Neural progenitor cell (in vitro differentiated cells): ENCODE measurements around the gene TTC38. TPM values are rescaled to one million over a fixed set of nuclear protein-coding genes. Genes with fewer than 3 reads are reported as not detected.

ENCODE experiments used
- DNase-seq: peaks from one replicate; pipeline ENCODE4 v3.0.0-alpha.2; 2016; ENCODE audit warnings: low spot score
- H2AFZ ChIP-seq: fragments of 200-600 bp; sonication (generic); replicated peaks from 2 replicates; pipeline ENCODE4 v1.6.1; 2016; ENCODE audit warnings: antibody characterized with exemption
- H3F3A ChIP-seq: fragments of 200-600 bp; sonication (generic); 2 replicates; pipeline ENCODE4 v1.6.1; 2016; ENCODE audit warnings: antibody characterized with exemption, low read depth
- H3K27ac ChIP-seq: fragments of 200-600 bp; sonication (generic); 2 replicates; pipeline ENCODE4 v1.5.1; 2016; ENCODE audit warnings: mild to moderate bottlenecking
- H3K27me3 ChIP-seq: fragments of 200-600 bp; sonication (generic); 2 replicates; pipeline ENCODE4 v1.6.1; 2016; ENCODE audit warnings: mild to moderate bottlenecking, moderate library complexity
- H3K36me3 ChIP-seq: fragments of 200-600 bp; sonication (generic); 2 replicates; pipeline ENCODE4 v1.5.1; 2016
- H3K4me1 ChIP-seq: fragments of 200-600 bp; sonication (generic); 2 replicates; pipeline ENCODE4 v1.6.1; 2016; ENCODE audit warnings: mixed run types
- H3K4me2 ChIP-seq: fragments of 200-600 bp; sonication (generic); 2 replicates; pipeline ENCODE4 v1.6.1; 2016
- H3K4me3 ChIP-seq: fragments of 200-600 bp; sonication (generic); 2 replicates; pipeline ENCODE4 v1.5.1; 2016
- H3K79me2 ChIP-seq: fragments of 200-600 bp; sonication (generic); 2 replicates; pipeline ENCODE4 v1.6.1; 2016; ENCODE audit warnings: low read depth
- H3K9ac ChIP-seq: fragments of 200-600 bp; sonication (generic); 2 replicates; pipeline ENCODE4 v1.6.1; 2016
- H3K9me3 ChIP-seq: fragments of 200-600 bp; sonication (generic); 2 replicates; pipeline ENCODE4 v1.5.1; 2016; ENCODE audit warnings: low read depth
- H4K20me1 ChIP-seq: fragments of 200-600 bp; sonication (generic); 2 replicates; pipeline ENCODE4 v1.6.1; 2016; ENCODE audit warnings: low read depth
- H3K27ac Mint-ChIP-seq: 3 replicates; pipeline ENCODE4 v1.8.0; 2021; ENCODE audit warnings: mixed read lengths
- H3K27me3 Mint-ChIP-seq: 2 replicates; pipeline ENCODE4 v1.8.0; 2022; ENCODE audit warnings: low read depth, mild to moderate bottlenecking, inconsistent platforms, moderate library complexity, mixed read lengths; ENCODE audit not compliant: insufficient read depth
- H3K36me3 Mint-ChIP-seq: 3 replicates; pipeline ENCODE4 v1.8.0; 2021; ENCODE audit warnings: mixed read lengths
- H3K4me1 Mint-ChIP-seq: 3 replicates; pipeline ENCODE4 v1.8.0; 2021; ENCODE audit warnings: mixed read lengths
- H3K4me3 Mint-ChIP-seq: 3 replicates; pipeline ENCODE4 v1.8.0; 2021; ENCODE audit warnings: mild to moderate bottlenecking, moderate library complexity, mixed read lengths
- H3K9me3 Mint-ChIP-seq: 3 replicates; pipeline ENCODE4 v1.8.0; 2020; ENCODE audit warnings: mixed read lengths
- CTCF ChIP-seq: fragments of 200-600 bp; sonication (generic); IDR thresholded peaks from 2 replicates; pipeline ENCODE4 v1.5.1; 2017; ENCODE audit warnings: antibody characterized with exemption, mild to moderate bottlenecking
- EZH2 ChIP-seq: fragments of 200-600 bp; sonication (generic); IDR thresholded peaks from 2 replicates; pipeline ENCODE4 v1.6.1; 2017; ENCODE audit warnings: antibody characterized with exemption, mild to moderate bottlenecking, moderate library complexity
- EZH2phosphoT487 ChIP-seq: fragments of 200-600 bp; sonication (generic); IDR thresholded peaks from 2 replicates; pipeline ENCODE4 v1.6.1; 2017; ENCODE audit warnings: antibody characterized with exemption
- total RNA-seq: library from RNA; depleted of rRNA; stranded (reverse); fragments of >200 nt; gene quantifications from 2 replicates; pipeline ENCODE4 v1.2.3, GENCODE V29; 2015; ENCODE audit warnings: low replicate concordance

The TTC38 gene
- total RNA-seq, 1 donor from 2014 or later = 41.0 TPM

- Mint-ChIP-seq H3K36me3 (peaks cover 19% of the 10 kb centered on the region), H3K4me1 (peaks cover 3% of the 10 kb centered on the region), H3K27me3 (no peaks in the 10 kb centered on the region), H3K9me3 (no peaks in the 10 kb centered on the region), H3K27ac (no peak overlapping the region), H3K4me3 (no peak overlapping the region)
- Histone ChIP-seq H4K20me1 (no peaks in the 10 kb centered on the region), H3K4me3 (no peak overlapping the region), H3K79me2 (no peaks in the 10 kb centered on the region), H3K27ac (no peak overlapping the region), H3K4me2 (no peak overlapping the region), H3K36me3 (peaks cover 4% of the 10 kb centered on the region), H3K4me1 (no peaks in the 10 kb centered on the region), H3K27me3 (no peaks in the 10 kb centered on the region), H3F3A (peaks cover 15% of the 10 kb centered on the region), H2AFZ (no peak overlapping the region), H3K9ac (no peak overlapping the region), H3K9me3 (no peaks in the 10 kb centered on the region)
- DNase-seq = no peak
- TF ChIP-seq EZH2phosphoT487 (no peak), EZH2 (no peak), CTCF (no peak)
These were observed 61.8 kb downstream of the TTC38 start for GRCh38 chr22:46329616-46330015.

GRCh38 chr22:46330426-46330825, 62.6 kb downstream of the TTC38 start:
- Histone ChIP-seq H4K20me1 (no peaks in the 10 kb centered on the region), H3K27me3 (no peaks in the 10 kb centered on the region), H3K4me1 (no peaks in the 10 kb centered on the region), H3K9ac (no peak overlapping the region), H3K79me2 (no peaks in the 10 kb centered on the region), H3K4me3 (no peak overlapping the region), H3K27ac (no peak overlapping the region), H3K36me3 (peaks cover 4% of the 10 kb centered on the region), H3K4me2 (no peak overlapping the region), H2AFZ (no peak overlapping the region), H3K9me3 (no peaks in the 10 kb centered on the region), H3F3A (peaks cover 22% of the 10 kb centered on the region)
- peaks cover 19% of the 10 kb centered on the region for H3K36me3 Mint-ChIP-seq
- no peak overlapping the region for H3K4me3 Mint-ChIP-seq
- no peaks in the 10 kb centered on the region for H3K9me3 Mint-ChIP-seq
- DNase-seq = no peak
- H3K4me1 Mint-ChIP-seq = peaks cover 6% of the 10 kb centered on the region
- no peak for TF ChIP-seq CTCF
- no peak for TF ChIP-seq EZH2phosphoT487
- TF ChIP-seq EZH2 = no peak
- H3K27ac Mint-ChIP-seq = no peak overlapping the region
- H3K27me3 Mint-ChIP-seq = peaks cover 2% of the 10 kb centered on the region

GRCh38 chr22:46331496-46331895, 63.7 kb downstream of the TTC38 start:
- Mint-ChIP-seq H3K36me3 (peaks cover 15% of the 10 kb centered on the region), H3K4me1 (peaks cover 9% of the 10 kb centered on the region), H3K4me3 (no peak overlapping the region), H3K9me3 (no peaks in the 10 kb centered on the region), H3K27me3 (peaks cover 2% of the 10 kb centered on the region), H3K27ac (no peak overlapping the region)
- Histone ChIP-seq H3K27ac (no peak overlapping the region), H3K9me3 (no peaks in the 10 kb centered on the region), H3K9ac (no peak overlapping the region), H3K4me1 (peaks cover 1% of the 10 kb centered on the region), H3K27me3 (no peaks in the 10 kb centered on the region), H3K4me3 (no peak overlapping the region), H3K79me2 (peaks cover 8% of the 10 kb centered on the region), H3F3A (peaks cover 22% of the 10 kb centered on the region), H2AFZ (no peak overlapping the region), H4K20me1 (peaks cover 8% of the 10 kb centered on the region), H3K36me3 (peaks cover 2% of the 10 kb centered on the region), H3K4me2 (no peak overlapping the region)
- DNase-seq = no peak
- TF ChIP-seq CTCF (no peak), EZH2phosphoT487 (no peak), EZH2 (no peak)
